Activated naive CD4-positive, alpha-beta T cell (primary cell): ENCODE data around the gene TOR1B.
"Not testable (repeated sequence)": the region's sequence is repeated elsewhere in the genome, so short reads cannot be mapped to it uniquely, and the experiment has no call there.

Experiments
- DNase-seq, 4 experiments: peaks; one replicate each; lab custom pipeline; 2025; lab: John Stamatoyannopoulos, UW

The TOR1B gene

GRCh38 chr9:129776938-129777768 lies 25.8 kb upstream of the TOR1B start:
- no peak for DNase-seq

GRCh38 chr9:129777769-129778130 lies 25.2 kb upstream of the TOR1B start:
- DNase-seq: no peak

GRCh38 chr9:129778469-129778868 lies 24.5 kb upstream of the TOR1B start:
- no peak for DNase-seq

DNA sequence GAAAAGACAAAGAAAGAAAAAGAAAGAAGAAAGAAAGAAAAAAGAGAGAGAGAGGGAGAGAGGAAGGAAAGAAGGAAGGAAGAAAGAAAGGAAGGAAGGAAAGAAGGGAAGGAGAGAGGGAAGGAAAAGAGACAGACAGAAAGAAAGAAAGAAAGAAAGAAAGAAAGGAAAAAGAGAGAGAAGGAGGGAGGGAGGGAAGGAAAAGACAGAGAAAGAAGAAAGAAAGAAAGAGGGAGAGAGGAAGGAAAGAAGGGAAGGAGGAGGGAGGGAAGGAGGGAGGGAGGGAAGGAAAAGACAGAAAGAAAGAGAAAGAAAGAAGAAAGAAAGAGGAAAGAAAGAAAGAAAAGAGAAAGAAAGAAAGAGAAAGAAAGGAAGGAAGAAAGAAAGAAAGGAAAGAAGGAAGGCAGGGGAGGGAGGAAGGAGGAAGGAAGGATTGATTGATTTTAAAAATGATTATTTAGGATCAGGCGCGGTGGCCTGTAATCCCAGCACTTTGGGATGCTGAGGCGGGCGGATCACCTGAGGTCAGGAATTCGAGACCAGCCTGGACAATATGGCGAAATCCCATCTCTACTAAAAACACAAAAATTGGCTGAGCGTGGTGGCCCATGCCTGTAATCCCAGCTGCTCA lies 23.3 kb upstream of the TOR1B start:
- no peak for DNase-seq

DNA sequence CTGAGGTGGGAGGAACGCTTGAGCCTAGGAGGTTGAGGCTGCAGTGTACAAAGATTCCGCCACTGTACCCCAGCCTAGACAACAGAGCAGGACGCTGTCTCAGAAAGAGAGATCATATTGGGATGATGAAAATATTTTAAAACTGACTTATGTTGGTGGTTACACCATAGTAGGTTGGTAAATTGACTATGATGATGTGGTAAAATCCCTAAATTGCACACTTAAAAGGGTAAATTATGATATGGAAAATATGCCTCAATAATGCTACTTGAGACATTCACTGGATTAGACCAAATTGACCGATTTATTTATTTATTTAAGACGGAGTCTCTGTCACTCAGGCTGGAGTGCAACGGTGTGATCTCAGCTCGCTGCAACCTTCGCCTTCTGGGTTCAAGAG lies 21.9 kb upstream of the TOR1B start:
- no peak for DNase-seq

DNA sequence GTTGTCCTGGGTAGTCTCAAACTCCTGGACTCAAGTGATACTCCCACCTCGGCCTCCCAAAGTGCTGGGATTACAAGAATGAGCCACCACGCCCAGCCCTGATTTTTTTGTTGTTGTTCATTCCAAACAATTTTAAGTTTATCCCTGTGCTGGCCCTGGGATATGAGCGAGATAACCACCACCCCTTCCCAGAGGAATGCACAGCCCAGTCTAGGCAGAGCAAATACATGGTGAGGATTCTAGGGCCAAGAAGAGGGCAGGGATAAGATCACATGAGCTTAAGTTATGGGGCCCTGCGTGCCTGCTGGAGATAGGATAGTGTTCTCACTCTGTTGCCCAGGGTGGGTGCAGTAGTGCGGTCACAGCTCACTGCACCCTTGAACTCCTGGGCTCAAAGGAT lies 21.0 kb upstream of the TOR1B start:
- no peak for DNase-seq

DNA sequence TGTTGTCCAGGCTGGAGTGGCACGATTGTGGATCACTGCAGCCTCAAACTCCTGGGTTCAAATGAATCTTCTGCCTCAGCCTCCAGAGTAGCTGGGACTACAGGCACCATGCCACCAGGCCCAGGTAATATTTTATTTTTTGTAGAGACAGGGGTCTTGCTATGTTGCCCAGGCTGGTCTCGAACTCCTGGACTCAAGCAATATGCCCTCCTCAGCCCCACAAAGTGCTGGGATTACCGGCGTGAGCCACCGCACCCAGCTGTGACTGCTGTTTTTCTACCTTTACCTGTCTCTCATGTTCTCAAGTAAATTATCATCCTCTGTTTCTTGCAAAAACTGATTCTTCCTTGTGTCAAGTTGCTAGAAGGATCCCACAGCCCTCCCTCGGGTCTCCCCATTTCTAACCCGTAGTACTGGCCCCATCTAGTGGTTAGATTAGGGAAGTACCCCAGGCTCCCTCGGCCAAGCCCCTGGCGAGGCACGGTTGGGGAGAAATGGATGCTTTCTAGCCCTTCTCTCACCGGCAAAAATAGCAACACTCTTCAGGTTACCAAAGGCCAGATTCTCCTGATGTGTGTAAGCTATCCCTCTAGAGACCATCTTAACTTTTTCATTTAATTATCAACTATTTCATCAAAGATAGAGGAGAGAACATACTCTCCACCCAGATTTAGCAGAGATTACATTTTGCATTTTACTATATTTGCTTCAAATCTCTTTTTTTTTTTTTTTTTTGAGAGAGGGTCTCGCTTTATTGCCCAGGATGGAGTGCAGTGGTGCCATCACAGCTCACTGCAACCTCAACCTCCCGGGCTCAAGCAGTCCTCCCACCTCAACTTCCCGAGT lies 19.2 kb upstream of the TOR1B start:
- DNase-seq: peak; percentile 34 to 56 (median 43)

DNA sequence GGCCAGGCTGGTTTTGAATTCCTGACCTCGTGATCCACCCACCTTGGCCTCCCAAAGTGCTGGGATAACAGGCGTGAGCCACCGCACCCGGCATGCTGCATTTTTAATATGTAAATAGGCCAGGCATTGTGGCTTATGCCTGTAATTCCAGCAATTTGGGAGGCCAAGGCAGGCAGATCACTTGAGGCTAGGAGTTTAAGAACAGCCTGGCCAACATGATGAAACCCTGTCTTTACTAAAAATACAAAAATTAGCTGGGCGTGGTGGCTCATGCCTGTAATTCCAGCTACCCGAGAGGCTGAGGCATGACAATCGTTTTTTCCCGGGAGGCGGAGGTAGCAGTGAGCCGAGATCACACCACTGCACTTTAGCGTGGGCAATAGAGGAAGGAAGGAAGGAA lies 18.0 kb upstream of the TOR1B start:
- DNase-seq: not testable (repeated sequence)

- DNase-seq: no peak
These were observed 17.1 kb upstream of the TOR1B start for GRCh38 chr9:129785866-129786265.

- DNase-seq: no peak
These were observed 16.5 kb upstream of the TOR1B start for GRCh38 chr9:129786481-129786880.

DNA sequence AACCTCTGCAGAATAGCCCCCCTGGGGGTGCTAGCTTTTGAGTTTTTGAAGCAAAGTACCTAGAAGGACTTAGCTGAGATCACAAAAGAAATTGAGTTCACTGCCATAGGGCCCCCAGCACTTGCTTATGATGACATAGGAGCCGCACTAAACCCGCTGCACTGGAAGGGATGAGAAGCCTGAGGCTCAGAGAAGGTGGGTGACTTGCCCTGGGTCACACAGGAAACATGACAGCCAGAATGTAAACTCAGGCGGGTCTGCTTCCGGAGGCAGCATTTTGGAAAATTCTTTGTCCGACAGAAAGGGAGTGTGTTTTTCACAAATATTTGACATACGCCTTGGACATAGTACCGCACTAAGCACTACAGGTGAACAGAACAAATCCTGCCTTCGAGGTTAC lies 8.4 kb upstream of the TOR1B start:
- DNase-seq: no peak

GRCh38 chr9:129796029-129796428 lies 7.0 kb upstream of the TOR1B start:
- DNase-seq: not testable (repeated sequence)

DNA sequence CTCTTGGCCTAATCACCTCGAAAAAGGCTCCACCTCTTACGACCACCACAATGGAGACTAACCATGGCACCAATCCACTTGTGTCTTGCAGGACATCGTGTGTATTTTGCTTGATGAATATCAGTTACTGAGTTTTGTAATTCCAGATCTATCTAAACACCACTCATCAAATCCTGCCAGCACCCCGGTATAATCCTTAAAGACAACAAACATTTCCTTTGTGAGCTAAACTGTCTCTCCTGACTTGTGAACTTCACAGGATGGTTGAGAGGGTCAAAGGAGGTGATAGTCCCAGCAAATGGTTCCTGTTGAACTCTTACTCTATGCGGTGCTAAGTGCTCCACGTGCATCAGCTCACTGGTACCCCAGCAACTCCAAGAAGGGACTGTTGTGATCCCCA lies 4.0 kb upstream of the TOR1B start:
- no peak for DNase-seq

GRCh38 chr9:129801504-129801903 lies 1.5 kb upstream of the TOR1B start:
- DNase-seq: no peak

DNA sequence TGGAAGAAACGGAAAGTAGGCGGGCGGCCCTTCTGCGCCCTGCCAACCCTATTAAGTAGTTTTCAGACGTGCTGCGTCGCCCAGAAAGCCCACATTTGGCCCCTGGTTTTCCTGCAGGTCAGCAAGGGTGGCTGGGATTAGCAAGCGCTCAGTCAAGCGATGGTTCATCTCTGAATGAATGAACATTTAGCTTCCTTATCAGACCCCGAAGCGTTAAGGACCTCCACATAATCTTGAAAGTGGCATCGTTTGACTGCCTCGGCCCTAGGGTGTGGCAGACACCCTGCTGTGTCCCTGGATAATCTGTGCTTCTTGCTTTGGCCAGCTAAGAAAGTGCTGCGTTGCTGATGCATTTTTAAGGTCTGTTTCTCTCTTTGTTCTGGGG lies 684 bp downstream of the TOR1B start:
- DNase-seq: no peak

GRCh38 chr9:129806061-129806460 lies 3.1 kb downstream of the TOR1B start:
- DNase-seq: no peak

GRCh38 chr9:129809346-129809745 lies 6.4 kb downstream of the TOR1B start:
- DNase-seq: no peak

GRCh38 chr9:129810116-129810515 lies 7.1 kb downstream of the TOR1B start:
- DNase-seq: no peak

GRCh38 chr9:129810788-129811187 lies 7.8 kb downstream of the TOR1B start:
- no peak for DNase-seq

GRCh38 chr9:129811967-129812363 lies 9.0 kb downstream of the TOR1B start:
- no peak for DNase-seq

DNA sequence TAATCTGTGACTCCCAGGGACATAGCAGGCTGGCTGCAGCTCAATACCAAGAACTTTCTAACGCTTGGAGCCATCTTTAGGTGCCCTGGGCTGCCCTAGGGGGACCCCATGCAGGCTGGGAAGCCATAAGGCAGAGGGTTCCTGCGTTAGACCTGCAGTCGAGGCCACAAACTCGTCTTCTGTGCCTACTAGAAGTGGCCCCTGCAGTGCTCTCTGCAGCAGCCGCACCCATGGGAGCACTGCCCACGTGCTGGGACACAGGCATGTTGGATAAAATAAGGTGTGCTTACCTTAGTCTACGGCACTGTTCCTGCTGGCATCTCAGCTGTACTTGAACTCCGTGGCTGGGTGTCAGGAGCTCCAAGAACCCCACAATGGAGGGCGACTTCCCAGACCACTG lies 9.4 kb downstream of the TOR1B start:
- no peak for DNase-seq

DNA sequence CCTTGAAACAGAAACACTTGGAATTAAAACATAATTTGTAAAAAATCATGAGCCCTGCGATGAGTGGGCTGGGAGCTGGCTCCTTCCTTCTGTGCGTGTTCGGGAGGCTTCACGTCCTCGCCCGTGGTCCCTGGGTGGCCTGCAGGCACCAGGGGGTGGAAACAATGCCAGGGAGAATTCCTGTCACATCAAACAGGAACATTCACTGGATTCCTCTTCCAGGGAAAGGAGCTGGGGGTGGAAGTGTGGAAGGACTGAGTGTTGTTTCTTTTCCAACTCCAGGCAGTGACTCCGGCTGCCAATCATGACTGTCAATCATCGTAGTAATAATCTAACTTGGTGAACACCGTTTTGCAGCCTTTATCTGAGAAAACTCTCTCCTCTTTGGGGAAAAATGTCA lies 10.7 kb downstream of the TOR1B start:
- no peak for DNase-seq
